HG02870 (cell line): ENCODE data around the gene THRAP3.
"Not testable (repeated sequence)": the region's sequence is repeated elsewhere in the genome, so short reads cannot be mapped to it uniquely, and the experiment has no call there.

Source experiments
- ATAC-seq: cut with Tn5 transposase; IDR thresholded peaks from one replicate; pipeline ENCODE4 v1.9.1; 2021; ENCODE audit warnings: mild to moderate bottlenecking, moderate library complexity; ENCODE audit not compliant: unreplicated experiment

Gene THRAP3

GRCh38 chr1:36206323-36206858 is 17.9 kb upstream of the THRAP3 start:
- no peak for ATAC-seq

- ATAC-seq: no peak
Measured at GRCh38 chr1:36207339-36207738, 16.9 kb upstream of the THRAP3 start.

GRCh38 chr1:36208978-36209703 is 15.1 kb upstream of the THRAP3 start:
- ATAC-seq: no peak

- ATAC-seq: no peak
Measured at GRCh38 chr1:36211307-36211706, 12.9 kb upstream of the THRAP3 start.

- ATAC-seq: no peak
Measured at GRCh38 chr1:36211841-36212240, 12.4 kb upstream of the THRAP3 start.

GRCh38 chr1:36212782-36213181 is 11.5 kb upstream of the THRAP3 start:
- ATAC-seq: no peak

GRCh38 chr1:36217670-36218069 is 6.6 kb upstream of the THRAP3 start:
- no peak for ATAC-seq

- not testable (repeated sequence) for ATAC-seq
Measured at GRCh38 chr1:36221901-36222300, 2.3 kb upstream of the THRAP3 start.

GRCh38 chr1:36222481-36223380 is 1.5 kb upstream of the THRAP3 start:
- ATAC-seq: no peak

- peak; percentile 6 for ATAC-seq
Measured at GRCh38 chr1:36223381-36223995, 755 bp upstream of the THRAP3 start.

GRCh38 chr1:36224537-36225282 is 467 bp downstream of the THRAP3 start:
- peak; percentile 49 for ATAC-seq

GRCh38 chr1:36225283-36225899 is 1.1 kb downstream of the THRAP3 start:
- no peak for ATAC-seq

GRCh38 chr1:36230279-36230678 is 6.0 kb downstream of the THRAP3 start:
- not testable (repeated sequence) for ATAC-seq

GRCh38 chr1:36231191-36231590 is 6.9 kb downstream of the THRAP3 start:
- no peak for ATAC-seq

GRCh38 chr1:36232212-36233095 is 8.2 kb downstream of the THRAP3 start:
- ATAC-seq: no peak

GRCh38 chr1:36236302-36236701 is 12.1 kb downstream of the THRAP3 start:
- no peak for ATAC-seq

- no peak for ATAC-seq
Measured at GRCh38 chr1:36238433-36238832, 14.2 kb downstream of the THRAP3 start.

GRCh38 chr1:36239941-36240637 is 15.8 kb downstream of the THRAP3 start:
- ATAC-seq: no peak

GRCh38 chr1:36247538-36247937 is 23.3 kb downstream of the THRAP3 start:
- no peak for ATAC-seq
